H1 (cell line): Measurements from ENCODE around the gene FADS6. TPM values are rescaled to one million over a fixed set of nuclear protein-coding genes. Genes with fewer than 3 reads are reported as not detected.

Experiments
- CTCF ChIA-PET: fragments of 300-600 bp; sonication (Branson Sonifier 250); formaldehyde crosslinking; loops from one replicate; lab custom pipeline; 2021; ENCODE audit not compliant: partially characterized antibody; lab: Charles Lee
- POLR2A ChIA-PET: fragments of 300-600 bp; sonication (Branson Sonifier 250); formaldehyde crosslinking; loops from one replicate; lab custom pipeline; 2021; ENCODE audit warnings: inconsistent platforms; ENCODE audit not compliant: partially characterized antibody; lab: Charles Lee
- DNase-seq, 2 experiments: peaks; one replicate each; pipeline versions ENCODE4 v3.0.0 to v3.0.0-alpha.2; 2010 to 2022; ENCODE audit warnings: low spot score in 2 of 2, low read depth in 1 of 2, mixed read lengths in 1 of 2
- FAIRE-seq: peaks from 2 replicates; lab custom pipeline; 2011; peaks lifted over from hg19 to GRCh38; lab: Jason Lieb, UNC
- H2AFZ ChIP-seq: 2 replicates; pipeline ENCODE4 v1.8.1; 2012; ENCODE audit warnings: low read length, inconsistent platforms
- H2AK5ac ChIP-seq: 2 replicates; pipeline ENCODE4 v1.6.1; 2013; ENCODE audit warnings: low read depth, low read length
- H2BK120ac ChIP-seq: replicated peaks from 2 replicates; pipeline ENCODE3; 2013; ENCODE audit warnings: low read depth, low read length, inconsistent platforms
- H2BK12ac ChIP-seq: 2 replicates; pipeline ENCODE4 v1.6.1; 2013; ENCODE audit warnings: low read depth, low read length
- H2BK15ac ChIP-seq: 2 replicates; pipeline ENCODE4 v1.6.1; 2013; ENCODE audit warnings: low read length
- H2BK20ac ChIP-seq: 2 replicates; pipeline ENCODE4 v1.6.1; 2013; ENCODE audit warnings: low read length
- H2BK5ac ChIP-seq: 2 replicates; pipeline ENCODE4 v1.6.1; 2013; ENCODE audit warnings: low read depth, low read length
- H3K14ac ChIP-seq: 2 replicates; pipeline ENCODE4 v1.6.1; 2013; ENCODE audit warnings: inconsistent platforms; ENCODE audit not compliant: insufficient read length
- H3K18ac ChIP-seq: 2 replicates; pipeline ENCODE4 v1.6.1; 2013; ENCODE audit warnings: low read length; ENCODE audit errors: extremely low read depth
- H3K23ac ChIP-seq: 2 replicates; pipeline ENCODE4 v1.6.1; 2013; ENCODE audit warnings: inconsistent platforms; ENCODE audit not compliant: insufficient read length
- H3K23me2 ChIP-seq: 2 replicates; pipeline ENCODE4 v1.6.1; 2013; ENCODE audit warnings: low read depth, low read length
- H3K27ac ChIP-seq: 2 replicates; pipeline ENCODE4 v1.6.1; 2011; ENCODE audit warnings: low read depth, low read length, inconsistent platforms
- H3K27me3 ChIP-seq, 4 experiments: replicated peaks in 1 of 4; 1 replicate in 1 of 4; 2 replicates in 3 of 4; pipeline versions ENCODE4 v1.6.1 to v1.8.1; 2011 to 2013; ENCODE audit warnings: low read length in 3 of 4, mild to moderate bottlenecking in 3 of 4, inconsistent platforms in 2 of 4, mixed read lengths in 2 of 4, moderate library complexity in 1 of 4; ENCODE audit not compliant: control insufficient read depth in 3 of 4, insufficient read depth in 3 of 4; ENCODE audit errors: extremely low read depth in 1 of 4
- H3K36me3 ChIP-seq, 4 experiments: 2 replicates each; pipeline versions ENCODE4 v1.6.1 to v1.8.1; 2011 to 2013; ENCODE audit warnings: mild to moderate bottlenecking in 4 of 4, low read length in 3 of 4, moderate library complexity in 2 of 4, control low read depth in 1 of 4, inconsistent platforms in 1 of 4; ENCODE audit not compliant: insufficient read depth in 4 of 4, control insufficient read depth in 2 of 4
- H3K4ac ChIP-seq: replicated peaks from 2 replicates; pipeline ENCODE3; 2013; ENCODE audit warnings: low read length, low read depth, mixed read lengths, inconsistent platforms; ENCODE audit not compliant: insufficient read length
- H3K4me1 ChIP-seq, 4 experiments: replicated peaks in 1 of 4; 1 replicate in 1 of 4; 2 replicates in 3 of 4; pipeline versions ENCODE4 v1.6.1 to v1.8.1; 2011 to 2013; ENCODE audit warnings: low read length in 3 of 4, inconsistent platforms in 2 of 4, mixed read lengths in 1 of 4; ENCODE audit not compliant: insufficient read depth in 4 of 4, control insufficient read depth in 3 of 4
- H3K4me2 ChIP-seq, 2 experiments: 2 replicates each; pipeline versions ENCODE4 v1.6.1 to v1.8.1; 2011 to 2013; ENCODE audit warnings: low read depth in 2 of 2, low read length in 2 of 2, control low read depth in 1 of 2, inconsistent platforms in 1 of 2, mild to moderate bottlenecking in 1 of 2; ENCODE audit not compliant: insufficient read depth in 1 of 2
- H3K4me3 ChIP-seq, 4 experiments: fragments of 200-600, 300-600 bp in 1 of 4; sonication (generic), shearing (Covaris generic), sonication (Bioruptor Twin) in 1 of 4; 2 replicates each; pipeline versions ENCODE4 v1.5.1 to v1.8.1; 2011 to 2016; ENCODE audit warnings: low read length in 4 of 4, low read depth in 3 of 4, control low read depth in 2 of 4, inconsistent platforms in 2 of 4, mild to moderate bottlenecking in 2 of 4, mixed read lengths in 1 of 4, moderate library complexity in 1 of 4; ENCODE audit not compliant: insufficient read depth in 2 of 4; ENCODE audit errors: extremely low read depth in 1 of 4
- H3K56ac ChIP-seq: replicated peaks from 2 replicates; pipeline ENCODE3; 2013; ENCODE audit warnings: low read depth, mild to moderate bottlenecking, mixed read lengths, low read length, inconsistent platforms; ENCODE audit not compliant: insufficient read length
- H3K79me1 ChIP-seq: 2 replicates; pipeline ENCODE4 v1.6.1; 2013; ENCODE audit warnings: low read depth, low read length, control low read depth
- H3K79me2 ChIP-seq, 2 experiments: 2 replicates each; pipeline versions ENCODE4 v1.6.1 to v1.8.1; 2012 to 2013; ENCODE audit warnings: low read length in 2 of 2, mild to moderate bottlenecking in 2 of 2, inconsistent platforms in 1 of 2; ENCODE audit not compliant: insufficient read depth in 2 of 2, control insufficient read depth in 1 of 2
- H3K9ac ChIP-seq, 4 experiments: replicated peaks in 1 of 4; 1 replicate in 1 of 4; 2 replicates in 3 of 4; pipeline versions ENCODE4 v1.6.1 to v1.8.1; 2011 to 2013; ENCODE audit warnings: low read depth in 3 of 4, low read length in 3 of 4, control low read depth in 2 of 4, mild to moderate bottlenecking in 2 of 4, moderate library complexity in 2 of 4, inconsistent platforms in 1 of 4; ENCODE audit errors: extremely low read depth in 1 of 4
- H3K9me3 ChIP-seq, 2 experiments: 2 replicates each; pipeline versions ENCODE4 v1.6.1 to v1.8.1; 2012 to 2013; ENCODE audit warnings: mild to moderate bottlenecking in 2 of 2, moderate library complexity in 2 of 2, control low read depth in 1 of 2, inconsistent platforms in 1 of 2, low read depth in 1 of 2, low read length in 1 of 2, mixed read lengths in 1 of 2; ENCODE audit not compliant: insufficient read depth in 2 of 2
- H4K20me1 ChIP-seq, 2 experiments: replicated peaks in 1 of 2; 2 replicates each; pipeline versions ENCODE3 to v1.8.1; 2011 to 2013; ENCODE audit warnings: inconsistent platforms in 2 of 2, low read length in 2 of 2, mild to moderate bottlenecking in 1 of 2; ENCODE audit not compliant: insufficient read depth in 2 of 2, control insufficient read depth in 1 of 2
- H4K5ac ChIP-seq: 2 replicates; pipeline ENCODE4 v1.6.1; 2013; ENCODE audit warnings: low read length, low read depth, mixed read lengths, inconsistent platforms; ENCODE audit not compliant: insufficient read length
- H4K8ac ChIP-seq: 2 replicates; pipeline ENCODE4 v1.8.0; 2013; ENCODE audit warnings: mild to moderate bottlenecking, moderate library complexity, low read length, inconsistent platforms; ENCODE audit not compliant: insufficient read depth; ENCODE audit errors: extremely low read depth
- H4K91ac ChIP-seq: replicated peaks from 2 replicates; pipeline ENCODE3; 2013; ENCODE audit warnings: low read length, mixed read lengths, inconsistent platforms; ENCODE audit not compliant: insufficient read length
- BCL11A ChIP-seq, 2 experiments: IDR thresholded peaks; one replicate each; pipeline ENCODE4 v1.6.1; 2011; ENCODE audit warnings: low read depth in 2 of 2, low read length in 2 of 2, mild to moderate bottlenecking in 2 of 2
- CBX8 ChIP-seq: fragments of 300-800, 300-1000 bp; sonication (generic); IDR thresholded peaks from 2 replicates; pipeline ENCODE4 v1.7.1; 2016; ENCODE audit warnings: low read depth, low read length, borderline replicate concordance
- CHD1 ChIP-seq: IDR thresholded peaks from 2 replicates; pipeline ENCODE4 v1.6.1; 2012; ENCODE audit warnings: low read depth, low read length, improper control_type of control experiment
- CTBP2 ChIP-seq: IDR thresholded peaks from 2 replicates; pipeline ENCODE4 v1.7.0; 2011; ENCODE audit warnings: borderline replicate concordance, mild to moderate bottlenecking, moderate library complexity, mixed read lengths, low read length; ENCODE audit not compliant: insufficient read depth, insufficient read length
- FOSL1 ChIP-seq: IDR thresholded peaks from 2 replicates; pipeline ENCODE4 v1.6.1; 2011; ENCODE audit warnings: mild to moderate bottlenecking, low read depth, low read length, moderate library complexity; ENCODE audit not compliant: insufficient read depth
- GABPA ChIP-seq: IDR thresholded peaks from 2 replicates; pipeline ENCODE4 v1.6.1; 2011; ENCODE audit warnings: mild to moderate bottlenecking, low read length, moderate library complexity, borderline replicate concordance; ENCODE audit not compliant: insufficient read depth
- KDM1A ChIP-seq: fragments of 200-600, 300-600 bp; sonication (generic); IDR thresholded peaks from 2 replicates; pipeline ENCODE4 v1.7.1; 2016; ENCODE audit warnings: mild to moderate bottlenecking, low read length, borderline replicate concordance
- NANOG ChIP-seq: IDR thresholded peaks from 2 replicates; pipeline ENCODE4 v1.6.1; 2011; ENCODE audit warnings: low read length, low read depth, mild to moderate bottlenecking, inconsistent platforms; ENCODE audit not compliant: insufficient read depth, poor library complexity, severe bottlenecking
- POLR2A ChIP-seq, 2 experiments: IDR thresholded peaks; 1 replicate in 1 of 2; 2 replicates in 1 of 2; pipeline ENCODE4 v1.6.1; 2011; ENCODE audit warnings: low read depth in 2 of 2, low read length in 2 of 2, mild to moderate bottlenecking in 2 of 2; ENCODE audit errors: control extremely low read depth in 1 of 2
- SAP30 ChIP-seq: fragments of 300-600 bp; sonication (generic); IDR thresholded peaks from 2 replicates; pipeline ENCODE4 v1.7.1; 2012; ENCODE audit warnings: low read length, moderate library complexity, mild to moderate bottlenecking, inconsistent platforms; ENCODE audit not compliant: insufficient read depth, insufficient replicate concordance
- YY1 ChIP-seq: IDR thresholded peaks from 2 replicates; pipeline ENCODE4 v1.6.1; 2011; ENCODE audit warnings: low read depth, mild to moderate bottlenecking, low read length
- WGBS, 2 experiments: shearing (Covaris generic) in 1 of 2; methylation state at CpG; one replicate each; pipeline versions ENCODE4 v1.1.6 to v1.1.7; 2013 to 2015; ENCODE audit warnings: low lambda C conversion rate in 2 of 2, mixed read lengths in 2 of 2, inconsistent platforms in 1 of 2, low coverage in 1 of 2, missing lambda C conversion rate in 1 of 2; ENCODE audit not compliant: insufficient replicate concordance in 2 of 2, insufficient coverage in 1 of 2, insufficient read length in 1 of 2; ENCODE audit errors: extremely low coverage in 1 of 2, missing lambda C conversion rate in 1 of 2; 5-methylcytosine and 5-hydroxymethylcytosine counted together
- polyA plus RNA-seq, 7 experiments: library from polyadenylated mRNA; depleted of rRNA in 3 of 7; stranded (reverse) in 5 of 7; unstranded in 2 of 7; fragments of >200 nt in 5 of 7; fragments of 200-250 nt in 2 of 7; gene quantifications; 1 replicate in 5 of 7; 2 replicates in 1 of 7; 4 replicates in 1 of 7; pipeline versions ENCODE4 v1.2.1 to v1.2.3, GENCODE V29; 2011 to 2013; ENCODE audit warnings: missing spikeins in 2 of 7, mixed read lengths in 2 of 7
- total RNA-seq: library from RNA; stranded (reverse); fragmentation: NEBNext Ultra II Directional; extraction: Animal tissue kit (Norgen Biotek cat#: 25700); gene quantifications from 2 replicates; pipeline ENCODE4 v1.2.1, GENCODE V29; 2021

Gene FADS6
- total and polyA plus RNA-seq, 2 of the 8 experiments (the other 6 are each of a cell fraction or from before 2014, with no cell fraction given), result 0.56 to 2.5 TPM

DNA sequence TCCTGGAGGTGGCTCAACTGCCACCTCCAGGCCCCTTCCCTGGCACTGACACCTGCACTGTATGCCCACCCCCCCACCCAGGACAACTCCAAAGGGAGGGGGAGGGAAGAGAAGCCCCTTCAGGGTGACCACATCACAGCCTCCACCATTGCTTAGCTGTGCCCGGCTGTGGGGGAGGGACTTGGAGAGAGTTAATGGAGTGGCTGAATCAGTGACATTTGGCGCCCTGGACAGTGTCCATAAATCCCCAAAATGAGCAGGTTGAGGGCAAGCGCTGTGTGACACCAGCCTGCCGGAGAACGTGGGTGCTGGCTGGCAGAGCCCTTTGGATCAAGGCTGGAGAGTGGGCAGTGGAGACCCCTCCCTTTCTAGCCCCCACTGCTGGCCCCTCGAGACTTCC, 28.7 kb upstream of the FADS6 start:
- Histone ChIP-seq H2BK120ac (no peak overlapping the region), H2AFZ (no peak overlapping the region), H3K23ac (no peak overlapping the region), H4K20me1 (peaks cover 0 to 5% of the 10 kb centered on the region in 2 experiments), H3K79me2 (no peaks in the 10 kb centered on the region), H2AK5ac (no peak overlapping the region), H4K8ac (no peak overlapping the region), H4K91ac (no peak overlapping the region), H3K14ac (no peak overlapping the region), H3K79me1 (no peaks in the 10 kb centered on the region), H2BK12ac (0 out of 2 replicates have a peak overlapping the region, but pooled peaks have one; percentile 39), H3K23me2 (peaks cover 9% of the 10 kb centered on the region; the same call in 1 of the 2 replicates), H3K27ac (no peak overlapping the region), H3K9ac (no peak overlapping the region), H2BK20ac (no peak overlapping the region), H3K36me3 (no peaks in the 10 kb centered on the region; a peak in 1 of 8 replicates), H3K4me3 (peak overlapping the region in 1 of 4 experiments; percentile 74; a peak in 2 of 8 replicates), H2BK5ac (no peak overlapping the region), H3K56ac (no peak overlapping the region), H4K5ac (no peak overlapping the region), H3K27me3 (peaks cover 40 to 57% (median 48%) of the 10 kb centered on the region in 4 experiments), H3K9me3 (no peaks in the 10 kb centered on the region), H2BK15ac (0 out of 2 replicates have a peak overlapping the region, but pooled peaks have one; percentile 46), H3K4me2 (peak overlapping the region in 1 of 2 experiments; percentile 73; a peak in 2 of 4 replicates), H3K18ac (peak overlapping the region; percentile 38), H3K4me1 (peaks cover 0 to 19% (median 16%) of the 10 kb centered on the region in 4 experiments; a peak in 6 of 7 replicates), H3K4ac (no peak overlapping the region)
- POLR2A ChIA-PET, result interaction anchor here (1.8 kb wide), 1 partner anchor 49 kb away, joined by 4 read pairs; the partner anchor contains the start of gene FDXR
- DNase-seq (no peak), FAIRE-seq (no peak)
- CTCF ChIA-PET, result interaction anchor here (0.6 to 49.9 kb wide), 17 partner anchors 8 to 201 kb away, joined by 3 to 1072 read pairs (median 5); partner anchors contain the start of gene OTOP3
- WGBS, 2 experiments, result 91% methylated on average over 6 of the region's 6 CpGs; no CpG with 5 or more reads in 1 of the 2 experiments
- TF ChIP-seq GABPA, result no peak
- TF ChIP-seq CBX8, result no peak
- TF ChIP-seq BCL11A (IDR thresholded peaks at IDR 0.05; ENCODE audit: low read depth in 2 of 2, low read length in 2 of 2), result no peak
- TF ChIP-seq CHD1, result no peak
- no peak for TF ChIP-seq CTBP2
- no peak for TF ChIP-seq YY1
- no peak for TF ChIP-seq POLR2A (IDR thresholded peaks at IDR 0.05; ENCODE audit: control extremely low read depth in 1 of 2, low read depth in 2 of 2, low read length in 2 of 2)
- TF ChIP-seq KDM1A, result no peak
- no peak for TF ChIP-seq FOSL1
- TF ChIP-seq NANOG, result no peak
- TF ChIP-seq SAP30, result no peak
